Left renal cortex interstitium (tissue), 4 donors: ENCODE data around the gene PERM1. TPM values are rescaled to one million over a fixed set of nuclear protein-coding genes. Genes with fewer than 3 reads are reported as not detected.
"Not testable (repeated sequence)": the region's sequence is repeated elsewhere in the genome, so short reads cannot be mapped to it uniquely, and the experiment has no call there.

ENCODE experiments used
- DNase-seq, 4 donors: peaks; one replicate each; pipeline ENCODE4 v3.0.0-alpha.2; 2013; ENCODE audit warnings: low read depth in 4 of 4, low spot score in 2 of 4, missing footprints in 1 of 4
- polyA plus RNA-seq, 4 donors: library from polyadenylated mRNA; unstranded; fragments of 120-200 nt; gene quantifications; one replicate each; pipeline ENCODE4 v1.2.1, GENCODE V29; 2013; ENCODE audit not compliant: insufficient read length in 4 of 4

PERM1 gene
- polyA plus RNA-seq, 4 donors, result 0.30 to 0.46 TPM; not detected in 2

GRCh38 chr1:998995-999724 is 17.3 kb upstream of the PERM1 start:
- DNase-seq, result no peak

- DNase-seq, result no peak
Observed at GRCh38 chr1:998745-998994, 16.8 kb upstream of the PERM1 start.

DNA sequence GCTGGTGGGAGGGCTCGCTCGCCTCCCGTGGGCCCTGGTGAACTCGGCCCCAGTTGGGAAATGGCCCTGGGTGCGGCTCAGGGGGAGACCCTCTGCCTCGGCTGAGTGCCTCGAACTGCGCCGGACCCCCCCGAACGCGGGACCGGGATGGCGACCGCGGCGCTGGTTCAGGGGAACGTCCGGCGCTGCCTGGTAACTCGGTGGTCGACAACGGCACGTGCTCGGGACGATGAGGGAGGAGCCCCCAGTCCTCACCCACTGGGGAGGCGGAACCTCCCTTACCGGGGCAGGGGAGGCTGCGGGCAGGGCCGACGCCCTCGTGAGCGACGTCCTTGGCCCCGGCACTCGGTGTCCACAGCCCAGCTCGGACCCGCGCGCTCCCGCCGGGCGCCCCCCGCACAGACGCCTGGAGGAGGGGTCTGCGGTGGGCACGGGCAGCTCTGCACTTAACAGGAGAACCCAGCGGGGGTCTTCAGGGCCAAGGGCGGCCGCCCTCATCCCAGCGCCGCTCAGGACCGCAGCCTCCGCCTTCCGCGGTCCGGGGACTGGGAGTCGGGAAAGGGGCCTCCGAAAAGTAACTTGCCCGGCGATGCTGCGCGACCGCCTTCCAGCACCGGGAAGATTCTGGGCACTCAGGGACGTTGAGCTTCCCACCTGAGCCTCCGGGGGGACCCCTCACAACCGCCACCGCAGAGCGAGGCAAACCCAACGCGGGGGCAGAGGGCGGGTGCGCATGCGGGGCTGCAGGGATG is 16.3 kb upstream of the PERM1 start:
- DNase-seq, result no peak

DNA sequence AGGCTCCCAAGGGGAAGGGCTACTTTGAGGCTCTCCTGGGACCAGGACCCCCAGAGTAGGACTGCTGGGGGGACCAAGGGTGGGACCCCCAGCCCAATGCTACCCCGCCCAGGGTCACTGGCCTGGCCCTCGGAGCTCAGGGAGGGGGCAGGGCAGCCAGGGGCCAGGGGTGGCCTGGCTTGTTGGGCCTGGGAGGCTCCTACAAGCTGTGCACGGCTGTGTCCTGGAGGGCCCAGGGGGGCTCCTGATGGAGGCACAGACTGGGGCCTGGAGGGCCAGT is 15.8 kb upstream of the PERM1 start:
- DNase-seq, result no peak

GRCh38 chr1:996851-997712 is 15.2 kb upstream of the PERM1 start:
- no peak for DNase-seq

DNA sequence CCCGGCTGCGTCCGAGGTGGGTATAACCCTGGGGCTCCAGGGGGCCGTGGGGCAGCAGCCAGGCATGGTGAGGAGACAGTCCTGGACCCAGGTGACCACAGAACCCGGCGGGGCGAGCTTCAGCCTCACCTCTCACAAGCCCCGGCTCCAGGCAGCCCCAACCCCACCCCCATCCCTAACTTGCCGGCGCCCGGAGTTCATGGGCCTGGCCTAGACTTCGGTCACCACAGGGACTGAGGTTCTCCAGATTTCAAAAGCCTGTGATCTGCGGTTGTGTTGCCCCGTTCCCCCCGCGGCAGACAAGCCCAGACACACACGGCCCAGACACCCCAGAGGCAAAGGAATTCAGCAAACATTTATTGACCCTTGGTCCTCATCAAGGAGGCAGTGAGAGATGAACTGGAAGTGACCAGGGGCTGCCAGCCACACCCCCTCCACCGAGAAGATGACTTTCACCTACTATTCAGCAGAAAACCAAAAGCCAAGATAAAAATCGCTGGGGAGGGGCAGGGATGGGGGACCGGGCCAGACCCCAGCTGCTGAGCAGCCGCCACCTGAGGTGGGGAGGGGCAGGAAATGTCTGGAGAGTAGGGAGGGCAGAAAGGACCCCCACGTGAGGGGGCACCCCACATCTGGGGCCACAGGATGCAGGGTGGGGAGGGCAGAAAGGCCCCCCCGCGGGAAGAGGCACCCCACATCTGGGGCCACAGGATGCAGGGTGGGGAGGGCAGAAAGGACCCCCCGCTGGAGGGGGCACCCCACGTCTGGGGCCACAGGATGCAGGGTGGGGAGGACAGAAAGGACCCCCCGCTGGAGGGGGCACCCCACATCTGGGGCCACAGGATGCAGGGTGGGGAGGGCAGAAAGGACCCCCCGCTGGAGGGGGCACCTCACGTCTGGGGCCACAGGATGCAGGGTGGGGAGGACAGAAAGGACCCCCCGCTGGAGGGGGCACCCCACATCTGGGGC is 14.1 kb upstream of the PERM1 start:
- no peak for DNase-seq

DNA sequence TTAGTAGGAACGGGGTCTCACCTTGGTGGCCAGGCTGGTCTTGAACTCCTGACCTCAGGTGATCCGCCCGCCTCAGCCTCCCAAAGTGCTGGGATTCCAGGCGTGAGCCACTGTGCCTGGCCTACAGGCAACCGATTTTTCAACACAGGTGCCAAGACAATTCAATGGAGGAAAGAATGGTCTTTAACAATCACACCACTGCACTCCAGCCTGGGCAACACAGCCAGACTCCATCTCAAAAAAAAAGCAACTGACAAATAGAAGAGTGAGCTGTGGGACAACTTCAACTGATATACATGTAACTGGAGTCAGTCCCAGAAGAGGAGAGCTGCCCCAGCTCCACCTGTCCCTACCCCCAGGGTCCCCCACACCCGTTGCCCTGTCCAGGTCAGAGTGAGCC is 12.7 kb upstream of the PERM1 start:
- DNase-seq, result not testable (repeated sequence)

DNA sequence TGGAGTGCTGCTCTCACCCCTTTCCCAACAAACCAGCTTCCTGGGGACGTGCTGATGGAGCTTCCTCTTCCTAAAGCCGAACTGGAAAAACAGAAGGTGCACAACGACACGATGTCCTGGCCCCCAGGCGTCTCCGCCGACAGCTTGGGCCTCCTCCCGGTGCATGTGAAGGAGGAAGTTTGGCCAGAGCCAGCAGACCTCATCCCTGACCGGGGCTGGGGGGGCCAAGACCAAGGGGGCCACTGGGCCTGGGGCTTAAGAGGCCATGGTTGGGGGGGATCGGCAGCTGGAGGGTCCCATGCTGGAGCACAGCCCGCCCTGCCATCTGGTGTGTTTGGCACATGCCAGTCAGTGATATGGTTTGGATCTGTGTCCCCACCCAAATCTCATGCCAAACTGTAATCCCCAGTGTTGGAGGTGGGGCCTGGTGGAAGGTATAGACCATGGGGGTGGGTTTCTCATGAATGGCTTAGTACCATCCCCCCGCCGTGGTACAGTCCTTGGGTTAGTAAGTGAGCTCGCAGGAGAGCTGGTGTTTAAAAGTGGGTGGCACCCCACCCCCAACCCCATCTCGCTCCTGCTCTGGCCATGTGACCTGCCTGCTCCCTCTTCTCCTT is 11.6 kb upstream of the PERM1 start:
- no peak for DNase-seq

GRCh38 chr1:992362-992761 is 10.5 kb upstream of the PERM1 start:
- DNase-seq, result no peak

GRCh38 chr1:991895-992294 is 10.0 kb upstream of the PERM1 start:
- no peak for DNase-seq

DNA sequence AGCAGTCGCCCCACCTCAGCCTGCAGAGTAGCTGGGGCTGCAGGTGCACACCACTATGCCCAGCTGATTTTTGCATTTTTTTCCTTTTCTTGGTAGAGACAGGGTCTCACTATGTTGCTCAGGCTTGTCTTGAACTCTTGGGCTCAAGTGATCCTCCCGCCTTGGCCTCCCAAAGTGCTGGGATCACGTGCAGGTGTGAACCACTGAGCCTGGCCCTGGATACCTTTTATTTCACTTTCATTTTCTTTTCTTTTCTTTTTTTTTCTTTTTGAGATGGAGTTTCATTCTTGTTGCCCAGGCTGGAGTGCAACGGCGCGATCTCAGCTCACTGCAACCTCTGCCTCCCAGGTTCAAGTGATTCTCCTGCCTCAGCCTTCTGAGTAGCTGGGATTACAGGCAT is 9.4 kb upstream of the PERM1 start:
- DNase-seq, result not testable (repeated sequence)

GRCh38 chr1:988061-988460 is 6.2 kb upstream of the PERM1 start:
- not testable (repeated sequence) for DNase-seq

- no peak for DNase-seq
Observed at GRCh38 chr1:985126-985525, 3.2 kb upstream of the PERM1 start.

- no peak for DNase-seq
Observed at GRCh38 chr1:984476-984814, 2.6 kb upstream of the PERM1 start.

- no peak for DNase-seq
Observed at GRCh38 chr1:983798-984475, 2.0 kb upstream of the PERM1 start.

GRCh38 chr1:982765-983436 is 1.0 kb upstream of the PERM1 start:
- DNase-seq, result no peak

- no peak for DNase-seq
Observed at GRCh38 chr1:981491-981954, 370 bp downstream of the PERM1 start.

- no peak for DNase-seq
Observed at GRCh38 chr1:980602-981395, 1.1 kb downstream of the PERM1 start.
